HG03378 (cell line): Measurements from ENCODE around the gene ZNF532.

Experiments
- ATAC-seq: cut with Tn5 transposase; IDR thresholded peaks from one replicate; pipeline ENCODE4 v1.9.1; 2021; ENCODE audit warnings: mild to moderate bottlenecking, moderate library complexity; ENCODE audit not compliant: unreplicated experiment

Gene ZNF532

DNA sequence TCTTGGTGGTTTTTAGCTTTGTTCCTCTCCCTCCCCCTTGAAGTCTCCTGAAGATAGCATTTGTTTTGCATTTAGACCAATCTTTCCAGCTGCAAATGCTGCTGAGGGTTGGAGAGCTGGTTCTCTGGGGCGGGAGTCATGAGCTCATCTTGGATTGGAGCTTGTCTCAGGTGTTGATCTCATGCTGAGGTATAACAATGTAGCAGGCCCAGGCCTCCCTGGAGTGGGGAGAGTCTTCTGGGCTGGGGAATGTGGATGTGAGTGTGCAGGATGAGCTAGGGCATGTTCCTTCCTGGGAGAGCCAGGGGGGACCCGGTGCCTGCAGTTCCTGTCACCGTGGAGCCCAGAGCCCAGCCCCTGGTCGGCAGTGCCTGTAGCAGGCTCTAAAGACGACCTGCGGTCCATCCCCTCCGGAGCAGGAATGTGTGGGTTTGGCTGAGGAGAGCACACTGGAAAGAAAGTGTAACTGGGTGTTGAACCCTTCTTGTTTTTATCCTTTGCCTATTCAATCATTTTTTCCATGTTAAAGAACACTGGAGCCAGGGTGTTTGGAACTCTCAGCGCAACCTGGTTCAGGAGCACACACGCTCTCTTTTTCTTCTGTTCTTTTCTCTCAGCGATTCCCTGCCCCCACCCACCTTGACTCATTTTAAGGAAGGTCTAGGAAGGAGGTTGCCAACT is 2.7 kb downstream of the ZNF532 start:
- no peak for ATAC-seq

DNA sequence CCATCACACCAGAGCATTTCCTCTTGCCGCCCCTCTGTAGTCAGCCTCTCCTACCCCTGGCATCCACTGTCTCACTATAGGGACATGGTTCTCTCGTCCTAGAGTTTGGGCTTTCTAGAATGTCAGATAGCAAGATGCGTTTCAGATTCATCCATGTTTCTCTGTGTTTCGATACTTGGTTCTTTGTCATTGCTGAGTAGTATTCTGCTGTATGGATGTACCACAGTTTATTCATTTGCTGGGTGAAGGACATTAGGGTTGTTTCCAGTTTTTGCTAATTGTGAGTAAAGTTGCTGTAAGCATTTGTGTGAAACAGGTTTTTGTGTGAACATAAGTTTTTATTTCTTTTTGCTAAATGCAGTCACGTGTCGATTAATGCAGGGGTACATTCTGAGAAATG is 3.8 kb downstream of the ZNF532 start:
- no peak for ATAC-seq

DNA sequence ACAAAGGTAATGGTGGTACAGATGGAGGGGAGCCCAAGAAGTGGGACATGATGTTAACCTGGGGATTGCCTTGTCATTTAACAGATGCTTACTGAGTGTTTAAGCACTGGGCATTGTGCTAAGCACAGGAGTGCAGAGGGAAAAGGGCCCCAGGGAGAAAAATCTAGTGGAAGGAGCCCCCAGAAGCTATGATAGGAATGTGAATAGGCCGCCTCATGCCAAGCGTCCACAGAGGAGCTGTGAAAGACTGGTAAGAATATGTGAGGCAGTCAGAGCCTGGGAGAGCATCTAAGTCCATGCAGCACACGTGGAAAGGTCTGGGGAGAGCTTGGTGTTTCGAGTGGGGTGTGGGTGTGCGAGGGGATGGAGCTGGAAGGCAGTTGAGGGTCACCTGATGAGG is 5.5 kb downstream of the ZNF532 start:
- ATAC-seq, result no peak

DNA sequence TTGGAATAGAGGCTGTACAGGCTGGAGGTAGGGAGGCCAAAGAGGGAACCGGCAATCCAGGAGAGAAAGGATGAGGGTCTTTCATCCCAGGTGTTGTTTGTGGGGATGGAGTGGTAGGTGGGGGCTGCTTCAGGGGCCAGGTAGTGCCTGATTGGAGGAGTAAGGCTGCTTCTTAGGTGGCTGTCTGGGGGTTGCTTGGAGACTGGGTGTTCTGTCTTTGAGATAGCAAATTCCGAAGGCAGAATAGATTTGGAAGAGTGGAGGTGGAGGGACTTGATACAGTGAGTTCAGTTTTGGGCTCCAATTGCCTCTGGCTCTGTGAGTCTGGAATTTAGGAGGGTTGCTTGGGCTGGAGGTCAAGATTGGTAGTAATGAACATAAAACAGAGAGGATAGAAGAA is 5.9 kb downstream of the ZNF532 start:
- ATAC-seq, result no peak

DNA sequence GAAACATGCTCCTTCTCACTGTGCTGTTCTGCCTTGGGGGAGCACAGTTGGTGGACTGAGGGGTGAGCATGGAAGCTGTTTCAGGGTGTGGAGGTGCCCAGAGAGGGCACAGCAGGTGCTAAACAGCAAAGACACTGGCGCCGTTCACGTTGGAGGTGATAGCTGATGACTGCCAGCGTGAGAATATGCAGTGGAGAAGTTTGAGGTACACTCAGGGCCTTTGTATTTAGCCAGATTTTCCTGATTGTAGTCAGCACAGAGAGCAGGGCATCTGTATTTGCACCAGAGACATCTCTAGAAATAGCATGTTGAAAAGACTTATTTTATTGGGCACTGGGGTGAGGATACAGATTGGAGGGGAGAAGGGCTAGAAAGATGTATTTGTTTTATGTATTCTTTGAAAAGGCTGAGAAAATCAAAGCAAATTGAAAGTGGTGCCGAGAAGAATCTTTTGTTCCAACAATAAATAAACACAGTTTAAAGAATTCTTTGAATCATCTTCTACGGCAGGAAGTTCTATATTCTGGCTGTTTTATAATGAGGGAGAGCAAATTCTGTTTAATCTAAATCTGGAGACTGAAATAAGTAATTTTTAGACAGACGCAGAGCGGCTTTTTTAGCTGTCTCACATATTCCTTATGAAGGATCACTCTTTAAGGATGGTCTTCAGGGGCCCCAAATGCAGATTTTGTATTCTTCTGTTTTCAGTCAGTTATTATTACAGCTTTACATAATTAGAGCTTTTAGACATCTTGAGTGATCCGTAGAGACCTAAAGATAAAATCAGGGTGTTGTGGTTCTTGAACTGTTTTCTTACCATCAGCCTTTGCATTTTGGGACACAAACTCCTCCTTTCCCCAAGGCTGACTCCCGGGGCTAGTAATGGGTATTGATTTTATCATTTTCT is 7.1 kb downstream of the ZNF532 start:
- ATAC-seq, result no peak

DNA sequence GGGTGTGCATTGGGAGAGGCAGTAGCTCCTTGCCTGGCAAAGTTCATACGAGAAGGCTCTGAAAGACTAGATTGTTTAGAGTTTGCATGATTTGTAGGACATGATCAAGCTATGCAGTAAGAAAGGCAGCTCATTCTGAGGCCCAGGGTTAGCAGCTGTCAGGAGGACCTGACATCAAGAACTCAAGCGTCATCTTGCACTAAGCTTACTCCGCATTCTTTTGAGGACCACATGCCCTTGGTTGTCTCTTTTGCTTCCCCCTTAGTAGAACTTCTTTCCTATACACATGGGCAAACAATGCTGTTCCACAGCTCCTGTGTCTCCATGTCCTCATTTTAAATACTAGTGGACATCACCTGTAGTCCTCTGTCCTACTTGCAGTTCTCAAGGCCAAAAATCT is 14.0 kb downstream of the ZNF532 start:
- ATAC-seq, result no peak

DNA sequence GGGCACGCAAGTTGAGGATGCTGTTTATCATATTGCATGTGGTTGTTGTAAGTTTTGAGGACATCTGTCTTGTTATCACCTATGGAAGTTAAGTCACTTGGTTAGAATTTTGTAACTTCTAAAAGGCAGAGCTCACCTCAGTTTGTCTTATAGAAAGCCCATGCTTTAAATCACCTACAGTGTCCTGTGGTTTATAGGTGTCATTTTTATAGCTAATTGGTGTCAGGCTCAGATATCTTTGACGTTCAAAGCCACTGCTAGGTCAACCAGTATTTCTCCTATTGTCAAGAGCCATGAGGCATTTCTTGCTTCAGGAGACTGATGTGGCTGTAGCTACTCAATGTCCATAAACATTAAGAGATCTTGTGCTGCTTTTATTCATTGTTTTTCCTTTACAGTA is 16.8 kb downstream of the ZNF532 start:
- no peak for ATAC-seq

DNA sequence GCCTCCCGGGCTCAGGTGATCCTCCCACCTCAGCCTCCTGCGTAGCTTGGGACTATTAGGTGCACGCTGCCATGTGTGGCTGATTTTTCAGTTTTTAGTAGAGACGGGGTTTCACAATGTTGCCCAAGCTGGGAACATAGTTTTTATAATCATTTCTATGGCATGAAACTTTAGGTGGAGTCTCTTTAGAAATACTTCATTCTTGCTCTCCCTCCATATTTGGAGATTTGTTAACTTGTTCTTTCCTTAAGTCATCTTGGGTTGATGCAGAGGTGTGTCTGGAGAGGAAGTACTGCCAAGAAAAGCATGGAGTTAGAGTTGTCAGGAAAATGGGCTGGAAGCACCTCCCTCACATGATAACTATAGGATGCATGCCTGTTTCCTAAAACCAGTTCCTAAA is 17.4 kb downstream of the ZNF532 start:
- ATAC-seq, result no peak

DNA sequence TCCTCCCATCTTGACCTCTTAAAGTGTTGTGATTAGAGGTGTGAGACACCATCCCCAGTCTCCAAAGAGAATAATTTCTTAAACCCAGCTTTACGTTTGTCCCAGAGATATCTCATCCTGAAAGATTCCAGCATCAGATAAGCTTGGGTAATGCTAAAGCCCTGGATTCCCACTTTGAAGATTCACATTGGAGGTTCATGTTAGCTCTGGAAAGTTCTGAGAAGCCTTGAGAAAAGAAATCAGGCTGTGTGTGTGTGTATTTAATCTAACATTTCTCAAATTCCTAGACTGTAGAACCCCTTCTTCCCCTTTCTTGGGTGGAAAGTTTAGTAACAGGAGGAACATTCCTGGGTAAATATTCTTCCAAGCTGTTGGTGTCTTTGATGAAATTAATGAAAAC is 18.0 kb downstream of the ZNF532 start:
- ATAC-seq, result no peak

DNA sequence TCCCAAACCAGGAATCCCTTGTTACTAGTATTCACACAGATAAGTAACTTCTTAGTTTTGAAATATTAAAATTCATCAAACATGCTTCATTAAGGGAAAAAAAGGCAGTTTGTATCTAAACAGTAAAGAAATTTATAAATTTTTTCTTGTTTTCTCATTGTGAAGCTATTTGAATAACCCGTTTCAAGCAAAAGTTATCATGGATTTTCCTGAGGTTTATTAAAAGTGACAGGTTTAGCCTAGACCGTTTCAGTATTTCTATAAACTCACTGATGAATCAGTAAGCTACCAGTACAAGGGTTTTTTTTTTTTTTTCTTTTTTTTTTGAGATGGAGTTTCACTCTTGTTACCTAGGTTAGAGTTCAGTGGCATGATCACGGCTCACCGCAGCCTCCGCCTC is 20.0 kb downstream of the ZNF532 start:
- no peak for ATAC-seq

DNA sequence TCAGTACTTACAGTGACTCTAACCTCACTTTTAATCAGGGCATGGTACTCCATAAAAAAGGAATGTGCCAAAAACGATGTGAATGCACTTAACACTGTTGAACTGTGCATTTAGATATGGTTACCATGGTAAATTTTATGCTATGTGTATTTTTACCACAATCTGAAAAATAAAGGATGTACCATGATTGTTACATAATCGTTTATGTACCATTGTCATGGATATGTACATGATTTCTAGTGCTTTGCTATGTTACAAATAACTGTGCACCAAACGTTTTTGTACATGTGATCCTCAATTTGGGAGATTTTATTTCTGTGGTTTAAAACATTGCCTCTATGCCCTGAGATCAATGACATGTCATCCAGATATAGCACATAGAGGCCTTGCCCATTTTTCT is 21.8 kb downstream of the ZNF532 start:
- ATAC-seq, result no peak

DNA sequence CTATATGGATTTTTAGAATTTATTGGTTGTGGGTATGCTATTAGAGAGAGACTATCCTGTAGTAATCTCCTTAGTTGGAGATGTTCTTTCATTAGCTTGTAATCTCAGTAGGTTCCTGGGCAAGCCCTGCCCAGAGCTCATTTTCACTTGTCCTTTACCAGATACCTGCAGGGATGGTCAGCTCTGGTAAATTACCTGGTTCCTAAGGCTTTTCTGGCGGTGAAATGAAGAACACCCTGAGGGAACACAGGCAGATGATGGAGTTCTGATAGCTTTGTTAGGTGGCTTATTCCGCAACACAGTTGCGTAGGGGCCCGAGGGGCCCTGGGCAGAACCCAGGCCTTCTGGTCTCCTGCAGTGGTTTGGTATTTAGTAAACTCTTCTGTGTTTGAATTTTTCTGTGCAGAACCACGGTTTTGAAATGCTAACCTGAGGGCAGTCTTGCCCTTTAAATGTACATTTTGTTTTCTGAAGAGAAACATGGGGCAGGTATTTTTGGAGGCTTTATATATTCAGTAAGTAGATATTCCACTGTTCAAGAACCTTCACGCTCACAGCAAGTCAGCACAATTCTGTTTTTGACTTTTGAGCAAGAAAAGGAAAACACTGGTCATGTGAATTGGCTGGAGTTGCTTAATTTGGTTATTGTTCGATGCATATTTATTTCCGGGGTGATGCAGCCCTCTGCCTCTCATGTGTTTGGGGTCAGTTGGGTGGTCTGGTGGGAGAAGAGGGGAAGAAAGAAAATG is 22.4 kb downstream of the ZNF532 start:
- ATAC-seq, result no peak

DNA sequence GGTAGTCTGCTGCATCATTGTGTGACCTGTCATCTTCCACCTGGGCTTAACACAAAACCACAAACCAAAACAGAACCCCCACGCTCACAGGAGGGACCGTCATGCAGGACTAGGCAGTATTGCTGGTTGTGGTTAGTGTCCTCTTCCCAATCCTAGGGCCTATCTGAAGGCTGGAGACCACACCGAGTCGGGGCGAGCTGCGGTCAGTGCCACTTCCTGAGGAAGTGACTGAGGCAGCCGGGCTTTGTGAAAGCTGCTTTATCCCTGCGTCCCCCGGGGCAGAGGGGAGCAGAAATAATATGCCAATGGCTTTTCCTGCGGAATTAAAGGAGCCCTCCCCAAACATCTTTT is 22.9 kb downstream of the ZNF532 start:
- ATAC-seq, result no peak

DNA sequence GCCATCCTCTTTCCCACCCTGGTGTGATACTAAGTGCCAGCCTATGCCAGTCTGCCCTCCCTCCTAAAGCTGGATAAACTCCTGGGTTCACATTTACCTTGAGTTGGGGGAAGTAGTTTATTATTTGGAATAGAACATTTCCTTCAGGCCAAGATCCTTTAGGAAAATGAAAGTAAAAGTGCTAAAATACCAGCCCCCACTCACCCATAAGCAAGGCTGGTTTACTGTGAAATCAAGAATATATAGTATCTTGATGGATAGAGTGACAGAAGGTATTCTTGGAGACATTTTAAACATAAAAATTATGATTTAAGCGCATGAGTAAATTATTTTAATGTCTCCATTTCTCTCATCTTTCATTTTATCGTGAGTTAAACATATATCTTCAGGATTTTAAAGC is 27.1 kb downstream of the ZNF532 start:
- ATAC-seq, result no peak

DNA sequence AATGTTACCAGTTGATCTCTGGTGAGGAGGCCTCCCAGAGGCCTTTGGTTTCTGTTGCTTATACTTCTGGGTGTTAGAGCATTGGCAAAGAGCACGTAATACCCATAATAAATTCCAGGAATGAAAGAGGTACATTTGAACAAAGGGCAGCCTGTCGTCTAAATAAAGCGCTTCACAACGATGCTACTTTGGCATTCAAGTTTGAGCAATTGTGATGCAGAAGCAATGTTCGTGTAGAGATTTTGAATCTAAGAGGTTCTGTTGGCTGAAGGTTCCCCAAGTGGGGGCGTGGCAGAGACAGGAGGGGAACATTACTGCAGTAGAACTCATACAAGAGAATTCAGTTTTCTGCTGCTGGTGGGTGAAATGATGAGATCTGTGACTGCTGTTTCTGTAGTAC is 27.8 kb downstream of the ZNF532 start:
- no peak for ATAC-seq

DNA sequence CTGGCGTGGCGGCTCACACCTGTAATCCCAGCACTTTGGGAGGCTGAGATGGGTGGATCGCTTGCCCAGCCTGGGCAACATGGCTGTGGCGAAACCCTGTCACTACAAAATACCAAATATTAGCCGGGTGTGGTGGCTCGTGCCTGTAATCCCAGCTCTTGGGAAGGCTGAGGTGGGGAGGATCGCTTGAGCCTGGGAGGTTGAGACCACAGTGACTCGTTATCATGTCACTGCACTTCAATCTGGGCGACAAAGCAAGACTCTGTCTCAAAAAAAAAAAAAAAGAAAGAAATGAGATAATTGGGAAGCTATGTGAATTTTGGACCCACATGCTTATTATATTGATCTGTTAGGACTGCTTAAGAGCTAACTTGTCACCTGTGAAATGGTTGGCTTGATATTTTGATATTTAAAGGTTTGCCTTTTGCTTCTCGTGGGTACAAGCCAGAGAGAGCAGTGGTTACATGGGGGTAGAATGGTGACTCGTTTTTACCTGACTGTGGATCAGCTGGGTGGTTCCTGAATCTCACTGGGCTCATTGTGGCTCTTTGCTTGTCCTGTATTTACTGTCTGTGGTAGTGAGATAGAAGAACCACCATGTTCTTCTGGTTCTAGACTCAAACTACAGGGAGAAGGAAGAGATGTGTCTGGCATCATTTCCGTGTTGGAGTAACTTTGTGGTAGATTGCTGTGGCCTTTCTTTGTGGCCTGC is 28.9 kb downstream of the ZNF532 start:
- no peak for ATAC-seq

DNA sequence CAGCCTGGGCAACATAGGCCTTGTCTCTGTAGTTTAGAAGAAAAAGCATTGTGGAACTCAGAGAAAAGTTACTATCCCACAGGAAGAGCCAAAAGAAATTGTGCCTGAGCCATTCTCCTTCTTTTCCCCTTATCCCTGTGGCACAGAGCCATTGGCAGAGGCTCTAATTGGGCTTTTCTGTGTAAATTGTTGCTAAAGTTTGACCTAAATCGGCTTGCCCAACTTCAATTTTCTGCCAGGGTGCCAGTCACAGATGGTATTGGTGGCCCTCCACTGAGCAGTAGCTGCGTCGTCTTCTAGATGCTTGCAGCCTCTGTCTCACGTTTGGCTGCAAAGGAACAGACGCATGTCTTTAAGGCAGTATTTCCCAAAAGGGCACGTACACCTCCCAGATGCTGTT is 30.3 kb downstream of the ZNF532 start:
- no peak for ATAC-seq

DNA sequence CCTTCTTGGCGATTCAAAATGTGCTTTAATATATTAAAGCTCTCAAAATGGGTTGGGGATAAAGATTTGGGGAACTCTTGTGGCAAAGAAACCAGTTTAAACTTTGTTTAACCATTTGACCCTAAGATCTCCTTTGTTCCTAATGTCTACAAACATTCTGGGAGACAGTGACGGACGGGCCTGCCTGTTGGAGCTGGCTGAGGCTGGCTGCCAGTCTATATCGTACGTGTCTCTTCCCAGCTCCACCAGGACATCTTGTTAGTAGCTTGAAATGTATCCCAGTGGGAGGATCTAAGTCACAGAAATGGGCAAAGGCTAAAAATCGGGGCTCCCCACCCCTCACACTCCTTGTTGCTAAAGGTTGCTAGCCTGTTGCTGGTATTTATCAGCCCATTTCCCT is 30.7 kb downstream of the ZNF532 start:
- ATAC-seq, result no peak

DNA sequence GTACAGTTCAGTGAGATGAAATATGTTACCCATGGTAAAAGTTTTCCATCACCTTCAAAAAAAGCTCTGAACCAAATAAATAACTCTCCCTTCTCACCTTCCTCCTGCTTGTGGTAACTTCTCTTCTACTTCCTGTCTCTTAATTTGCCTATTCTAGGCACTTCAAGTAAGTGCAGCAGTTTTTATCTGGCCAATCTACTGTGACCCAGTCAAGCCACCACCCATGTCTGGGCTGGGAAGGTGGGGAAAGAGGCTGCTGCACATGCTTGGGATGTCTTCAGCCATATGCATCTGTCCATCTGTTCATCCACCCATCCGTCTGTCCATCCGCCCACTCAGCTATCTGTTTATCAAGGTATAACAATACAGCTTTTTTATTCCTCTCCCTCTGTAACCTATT is 31.6 kb downstream of the ZNF532 start:
- peak; percentile 90 for ATAC-seq

DNA sequence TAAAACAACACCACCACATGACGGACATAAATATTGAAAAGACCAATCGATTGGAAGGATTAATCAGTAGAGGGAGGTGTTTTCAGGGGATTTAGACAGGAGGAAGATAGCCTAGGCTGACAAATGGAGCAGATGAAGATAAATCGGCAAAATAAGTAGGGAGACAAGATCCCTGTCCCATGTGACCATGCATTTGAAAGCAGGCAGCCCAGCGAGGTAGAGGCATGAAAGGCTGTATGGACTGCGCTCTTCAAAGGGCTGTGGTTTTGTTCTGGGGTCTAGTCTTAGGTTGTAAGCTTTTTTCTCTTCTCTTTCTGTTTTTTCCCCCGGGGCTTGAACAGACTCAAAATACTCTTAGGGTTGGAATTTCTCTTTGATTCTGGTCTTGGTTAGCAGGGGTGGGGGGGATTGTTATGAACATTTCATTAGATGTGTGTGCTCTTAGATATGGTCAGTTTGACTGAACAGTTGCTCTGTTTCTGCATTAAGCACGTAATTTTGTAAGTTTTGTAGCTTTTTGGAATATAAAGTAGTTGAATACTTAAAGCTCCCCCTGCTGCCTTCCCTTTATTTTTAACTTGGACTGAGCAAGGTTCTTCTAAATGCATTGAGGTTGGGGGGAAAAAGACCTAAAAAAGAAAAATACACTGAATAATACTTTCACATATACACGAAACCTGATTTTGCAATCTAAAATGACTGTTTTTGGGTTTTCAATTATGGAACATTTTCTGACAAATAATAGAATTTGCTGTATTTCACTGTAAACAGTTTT is 32.2 kb downstream of the ZNF532 start:
- ATAC-seq, result no peak
